Measurements from ENCODE around the gene PTGR1.

PTGR1 gene

DNA sequence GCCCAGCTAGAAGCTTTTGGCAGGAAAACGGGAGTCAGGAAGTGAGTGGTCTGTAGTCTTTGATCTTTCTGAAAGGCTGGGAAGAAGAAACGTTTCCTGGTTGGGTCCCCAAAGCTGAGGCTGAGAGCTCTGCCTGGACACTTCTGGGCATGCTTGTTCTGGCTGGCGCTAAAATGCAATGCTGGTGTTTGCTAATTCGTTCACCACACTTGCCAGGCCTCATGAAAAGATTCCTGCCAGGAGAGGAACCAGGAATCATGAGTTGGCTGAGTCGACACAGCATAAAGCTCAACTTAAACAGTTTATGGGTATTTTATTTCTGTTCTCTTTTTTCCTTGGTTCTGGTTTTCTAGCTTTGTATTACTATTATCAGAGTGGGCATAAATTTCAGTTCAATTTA is 10.7 kb upstream of the PTGR1 start:
- Histone ChIP-seq H3K9ac (ENCODE audit: low read length) (no peak overlapping the region), H3K4me1 (ENCODE audit: insufficient read depth, low read length) (no peaks in the 10 kb centered on the region), H3K36me3 (ENCODE audit: insufficient read depth, low read length) (no peaks in the 10 kb centered on the region), H3K4me3 (ENCODE audit: low read depth in 1 of 2, low read length in 2 of 2) (no peak overlapping the region), H3K27me3 (ENCODE audit: control insufficient read depth in 1 of 2, insufficient read depth in 2 of 2, low read length in 2 of 2) (no peaks in the 10 kb centered on the region), H3K9me3 (ENCODE audit: low read length) (no peaks in the 10 kb centered on the region), H3K27ac (ENCODE audit: low read depth, low read length) (no peak overlapping the region)

DNA sequence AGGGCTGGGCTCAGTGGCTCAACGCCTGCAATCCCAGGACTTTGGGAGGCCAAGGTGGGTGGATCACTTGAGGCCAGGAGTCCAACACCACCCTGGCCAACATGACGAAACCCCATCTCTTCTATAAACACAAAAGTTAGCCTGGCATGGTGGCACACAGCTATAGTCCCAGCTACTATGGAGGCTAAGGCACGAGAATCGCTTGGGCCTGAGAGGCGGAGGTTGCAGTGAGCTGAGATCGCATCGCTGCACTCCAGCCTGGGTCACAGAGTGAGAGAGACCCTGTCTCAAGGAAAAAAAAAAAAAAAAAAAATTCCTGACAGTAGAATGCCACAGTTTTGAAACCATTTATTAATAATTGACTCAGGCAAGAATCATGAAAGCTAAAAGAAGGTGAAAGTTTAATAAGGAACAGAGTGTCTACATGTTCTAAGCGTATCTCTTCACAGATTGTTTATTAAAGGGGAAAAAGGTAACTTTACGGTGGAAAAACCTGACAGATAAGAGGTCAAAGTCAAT is 5.7 kb upstream of the PTGR1 start:
- H3K27me3 ChIP-seq (ENCODE audit: control insufficient read depth in 1 of 2, insufficient read depth in 2 of 2, low read length in 2 of 2) = no peaks in the 10 kb centered on the region
- no peak overlapping the region for H3K27ac ChIP-seq (ENCODE audit: low read depth, low read length)
- H3K9ac ChIP-seq (ENCODE audit: low read length) = no peak overlapping the region
- H3K9me3 ChIP-seq (ENCODE audit: low read length) = no peaks in the 10 kb centered on the region
- no peaks in the 10 kb centered on the region for H3K4me1 ChIP-seq (ENCODE audit: insufficient read depth, low read length)
- no peak overlapping the region for H3K4me3 ChIP-seq (ENCODE audit: low read depth in 1 of 2, low read length in 2 of 2)
- H3K36me3 ChIP-seq (ENCODE audit: insufficient read depth, low read length) = no peaks in the 10 kb centered on the region

DNA sequence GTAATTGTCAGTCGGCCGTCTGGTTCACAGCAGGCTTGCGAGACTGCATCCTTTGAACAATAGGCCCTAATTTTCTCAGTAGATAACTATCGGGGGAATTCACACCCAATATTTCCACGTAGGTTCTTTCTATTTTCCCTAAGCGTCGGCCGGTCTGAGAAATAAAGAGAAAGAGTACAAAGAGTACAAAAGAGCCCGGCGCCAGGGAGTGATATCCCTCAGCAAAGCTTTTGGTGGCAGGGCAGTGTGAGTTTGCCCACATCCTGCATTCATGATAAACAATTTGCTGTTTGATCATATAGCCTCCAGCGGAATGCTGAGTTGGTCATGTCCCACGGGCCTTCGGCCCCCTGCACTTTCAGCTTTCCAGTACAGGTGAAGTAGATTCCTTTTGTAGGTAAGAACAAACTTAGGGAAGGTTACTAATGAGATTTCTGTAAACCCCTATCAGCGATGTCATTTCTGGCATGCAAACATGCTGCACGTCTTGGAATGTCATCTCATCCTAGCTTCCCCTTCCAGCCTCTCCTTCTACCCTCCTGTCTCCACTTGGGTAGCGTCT is 4.7 kb upstream of the PTGR1 start:
- Histone ChIP-seq H3K36me3 (ENCODE audit: insufficient read depth, low read length) (no peaks in the 10 kb centered on the region), H3K4me3 (ENCODE audit: low read depth in 1 of 2, low read length in 2 of 2) (no peak overlapping the region), H3K9me3 (ENCODE audit: low read length) (no peaks in the 10 kb centered on the region), H3K9ac (ENCODE audit: low read length) (no peak overlapping the region), H3K27me3 (ENCODE audit: control insufficient read depth in 1 of 2, insufficient read depth in 2 of 2, low read length in 2 of 2) (no peaks in the 10 kb centered on the region), H3K4me1 (ENCODE audit: insufficient read depth, low read length) (no peaks in the 10 kb centered on the region), H3K27ac (ENCODE audit: low read depth, low read length) (no peak overlapping the region)

DNA sequence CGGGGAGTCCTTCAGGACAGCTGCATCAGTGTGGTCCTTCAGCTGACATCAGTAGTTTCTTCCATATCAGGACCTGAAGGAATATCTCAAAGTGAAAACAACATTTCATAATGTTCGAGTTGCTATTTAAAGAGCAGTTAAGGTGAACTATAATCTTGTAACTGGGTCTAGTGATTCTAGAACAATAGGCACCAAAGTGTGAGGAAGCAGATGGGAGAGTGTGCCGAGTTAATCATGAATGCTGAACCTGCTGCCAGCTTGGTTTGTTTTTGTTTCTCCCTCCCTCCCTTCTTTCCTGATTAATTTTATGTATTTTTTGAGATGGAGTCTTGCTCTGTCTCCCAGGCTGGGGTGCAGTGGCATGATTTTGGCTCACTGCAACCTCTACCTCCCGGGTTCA is 3.6 kb upstream of the PTGR1 start:
- H3K27me3 ChIP-seq (ENCODE audit: control insufficient read depth in 1 of 2, insufficient read depth in 2 of 2, low read length in 2 of 2) = no peaks in the 10 kb centered on the region
- H3K4me1 ChIP-seq (ENCODE audit: insufficient read depth, low read length) = no peaks in the 10 kb centered on the region
- H3K4me3 ChIP-seq (ENCODE audit: low read depth in 1 of 2, low read length in 2 of 2) = no peak overlapping the region
- H3K9me3 ChIP-seq (ENCODE audit: low read length) = no peaks in the 10 kb centered on the region
- H3K27ac ChIP-seq (ENCODE audit: low read depth, low read length) = no peak overlapping the region
- no peak overlapping the region for H3K9ac ChIP-seq (ENCODE audit: low read length)
- no peaks in the 10 kb centered on the region for H3K36me3 ChIP-seq (ENCODE audit: insufficient read depth, low read length)

DNA sequence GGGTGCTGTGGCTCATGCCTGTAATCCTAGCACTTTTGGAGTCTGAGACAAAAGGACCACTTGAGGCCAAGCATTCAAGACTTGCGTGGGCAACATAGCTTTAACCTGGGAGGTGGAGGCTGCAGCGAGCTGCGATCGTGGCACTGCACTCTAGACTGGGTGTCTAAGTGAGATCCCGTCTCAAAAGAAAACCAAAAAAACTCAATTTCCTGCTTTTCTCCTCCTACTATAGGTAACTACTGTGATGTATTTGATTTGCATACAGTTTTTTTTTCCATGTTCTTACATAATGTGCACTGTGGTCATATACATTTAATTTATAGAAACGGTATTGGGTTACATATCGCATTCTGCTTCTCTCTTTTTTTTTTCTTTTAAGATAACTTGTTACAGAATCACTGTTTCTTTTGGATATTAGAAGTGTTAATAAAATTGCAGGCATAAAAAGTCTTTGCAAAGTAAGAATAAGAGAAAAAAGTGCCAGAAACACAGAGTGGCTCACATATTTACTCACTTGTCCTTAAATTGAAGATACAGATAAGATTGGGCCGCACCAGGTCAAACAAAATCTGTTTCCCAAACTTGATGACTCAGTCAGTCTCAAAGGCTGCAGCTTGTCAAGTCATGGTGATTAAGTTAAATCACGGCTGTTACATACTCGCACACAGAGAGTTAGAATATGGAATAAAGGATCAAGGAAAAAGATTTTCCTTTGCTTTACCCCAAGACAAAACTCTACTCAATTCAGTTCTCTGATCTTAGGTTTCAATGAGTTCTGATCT is 2.0 kb upstream of the PTGR1 start:
- peaks cover 4% of the 10 kb centered on the region for H3K4me1 ChIP-seq (ENCODE audit: insufficient read depth, low read length)
- H3K36me3 ChIP-seq (ENCODE audit: insufficient read depth, low read length) = no peaks in the 10 kb centered on the region
- H3K27ac ChIP-seq (ENCODE audit: low read depth, low read length) = no peak overlapping the region
- no peaks in the 10 kb centered on the region for H3K27me3 ChIP-seq (ENCODE audit: control insufficient read depth in 1 of 2, insufficient read depth in 2 of 2, low read length in 2 of 2)
- no peak overlapping the region for H3K4me3 ChIP-seq (ENCODE audit: low read depth in 1 of 2, low read length in 2 of 2)
- no peaks in the 10 kb centered on the region for H3K9me3 ChIP-seq (ENCODE audit: low read length)
- no peak overlapping the region for H3K9ac ChIP-seq (ENCODE audit: low read length)

DNA sequence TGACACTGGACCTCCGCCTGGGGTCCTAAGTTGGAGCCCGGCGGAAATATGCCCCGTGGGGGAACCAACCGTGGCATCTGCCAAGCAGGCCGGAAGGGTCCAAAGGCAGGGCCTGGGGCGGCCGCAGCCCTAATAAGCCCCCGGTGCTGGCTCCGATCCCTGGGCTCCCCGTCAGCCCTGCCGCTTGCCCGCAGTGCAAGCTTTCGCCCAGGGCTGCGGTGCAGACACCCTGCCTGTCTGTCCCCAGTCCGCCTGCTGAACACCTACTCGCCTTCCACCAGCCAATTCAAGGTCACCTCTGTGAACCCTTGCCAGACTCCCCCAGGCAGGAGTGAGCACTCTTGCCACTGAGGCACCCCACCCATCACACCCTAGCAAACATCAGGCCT is 502 bp upstream of the PTGR1 start:
- peak overlapping the region; percentile 89 for H3K27ac ChIP-seq (ENCODE audit: low read depth, low read length)
- H3K9me3 ChIP-seq (ENCODE audit: low read length) = no peaks in the 10 kb centered on the region
- peaks cover 5% of the 10 kb centered on the region for H3K36me3 ChIP-seq (ENCODE audit: insufficient read depth, low read length)
- peak overlapping the region; percentile 82 for H3K9ac ChIP-seq (ENCODE audit: low read length)
- peaks cover 4% of the 10 kb centered on the region for H3K4me1 ChIP-seq (ENCODE audit: insufficient read depth, low read length)
- H3K27me3 ChIP-seq (ENCODE audit: control insufficient read depth in 1 of 2, insufficient read depth in 2 of 2, low read length in 2 of 2) = no peaks in the 10 kb centered on the region
- peak overlapping the region; percentile 74 to 85 for H3K4me3 ChIP-seq (ENCODE audit: low read depth in 1 of 2, low read length in 2 of 2)

DNA sequence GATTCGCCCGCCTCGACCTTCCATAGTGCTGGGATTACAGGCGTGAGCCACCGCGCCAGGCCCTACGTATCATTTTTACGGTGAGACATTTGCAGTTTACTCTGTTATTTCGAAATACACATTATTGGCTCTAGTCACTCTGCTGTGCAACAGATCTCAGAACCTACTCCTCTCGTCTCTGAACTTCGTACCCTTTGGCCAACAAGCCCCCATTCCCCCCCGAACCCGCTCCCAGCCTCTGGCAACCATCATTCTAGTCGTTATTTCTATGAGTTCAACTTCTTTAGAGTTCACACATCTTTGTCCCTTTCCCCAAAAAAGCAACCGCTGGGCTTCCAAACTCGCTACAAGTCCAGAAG is 735 bp downstream of the PTGR1 start:
- Histone ChIP-seq H3K9me3 (ENCODE audit: low read length) (no peaks in the 10 kb centered on the region), H3K4me3 (ENCODE audit: low read depth in 1 of 2, low read length in 2 of 2) (peak overlapping the region; percentile 74 to 85), H3K9ac (ENCODE audit: low read length) (peak overlapping the region; percentile 82), H3K27me3 (ENCODE audit: control insufficient read depth in 1 of 2, insufficient read depth in 2 of 2, low read length in 2 of 2) (no peaks in the 10 kb centered on the region), H3K36me3 (ENCODE audit: insufficient read depth, low read length) (peaks cover 10% of the 10 kb centered on the region), H3K27ac (ENCODE audit: low read depth, low read length) (peak overlapping the region; percentile 89), H3K4me1 (ENCODE audit: insufficient read depth, low read length) (peaks cover 4% of the 10 kb centered on the region)

DNA sequence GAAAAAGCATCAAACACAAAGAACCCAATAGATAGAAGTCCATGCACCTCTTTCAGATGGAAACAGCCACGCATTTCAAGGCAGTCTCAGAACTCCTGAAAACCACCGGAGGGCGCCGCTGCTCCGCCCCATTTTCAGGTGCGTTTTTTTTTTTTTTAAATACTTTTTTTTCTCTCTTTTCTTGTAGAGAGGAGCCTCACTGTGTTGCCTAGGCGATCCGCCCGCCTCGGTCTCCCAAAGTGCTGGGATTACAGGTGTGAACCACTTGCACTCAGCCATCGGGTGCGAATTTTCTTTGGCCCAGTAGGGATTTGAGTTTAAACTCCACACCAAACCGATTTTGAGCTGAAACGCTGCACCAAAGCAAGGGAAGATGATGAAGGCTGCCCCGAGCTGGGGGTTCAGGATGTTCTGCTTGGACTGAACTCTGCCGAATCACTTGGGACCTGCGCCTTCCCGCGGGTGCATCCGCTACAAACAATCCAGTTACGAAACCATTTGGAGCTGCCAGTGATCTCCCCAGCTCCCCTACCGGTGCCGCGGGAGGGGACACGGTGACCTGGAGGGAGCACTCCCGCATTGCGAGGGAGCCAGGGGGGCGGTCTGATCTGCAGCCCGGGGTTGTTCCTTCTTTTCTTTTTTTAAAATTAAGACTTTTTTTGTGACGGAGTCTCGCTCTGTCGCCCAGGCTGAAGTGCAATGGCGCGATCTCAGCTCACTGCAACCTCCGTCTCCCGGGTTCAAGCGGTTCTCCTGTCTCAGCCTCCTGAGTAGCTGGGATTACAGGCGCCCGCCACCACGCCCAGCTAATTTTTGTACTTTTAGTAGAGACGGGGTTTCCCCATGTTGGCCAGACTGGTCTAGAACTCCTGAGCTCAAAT is 1.4 kb downstream of the PTGR1 start:
- H3K9me3 ChIP-seq (ENCODE audit: low read length) = no peaks in the 10 kb centered on the region
- H3K4me1 ChIP-seq (ENCODE audit: insufficient read depth, low read length) = peaks cover 4% of the 10 kb centered on the region
- H3K36me3 ChIP-seq (ENCODE audit: insufficient read depth, low read length) = peaks cover 10% of the 10 kb centered on the region
- H3K27me3 ChIP-seq (ENCODE audit: control insufficient read depth in 1 of 2, insufficient read depth in 2 of 2, low read length in 2 of 2) = no peaks in the 10 kb centered on the region
- H3K4me3 ChIP-seq (ENCODE audit: low read depth in 1 of 2, low read length in 2 of 2) = peak overlapping the region; percentile 74 to 85
- peak overlapping the region; percentile 82 for H3K9ac ChIP-seq (ENCODE audit: low read length)
- peak overlapping the region; percentile 89 for H3K27ac ChIP-seq (ENCODE audit: low read depth, low read length)

DNA sequence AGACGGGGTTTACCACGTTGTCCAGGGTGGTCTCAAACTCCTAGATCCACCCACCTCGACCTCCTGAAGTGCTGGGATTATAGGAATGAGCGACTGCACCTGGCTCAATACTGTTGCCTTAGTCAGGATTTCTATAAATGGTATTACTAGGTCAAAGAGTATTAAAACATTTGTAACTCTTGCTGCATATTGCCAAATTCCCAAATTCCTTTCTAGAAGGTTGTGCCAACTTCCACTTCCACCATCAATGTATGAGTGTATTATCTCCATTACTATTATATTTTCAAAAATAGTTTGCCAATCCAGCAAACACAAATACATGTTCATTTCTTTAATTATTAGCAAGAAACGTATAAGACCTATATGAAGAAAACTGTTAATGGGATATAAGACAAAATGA is 10.6 kb downstream of the PTGR1 start:
- Histone ChIP-seq H3K4me1 (ENCODE audit: insufficient read depth, low read length) (no peaks in the 10 kb centered on the region), H3K36me3 (ENCODE audit: insufficient read depth, low read length) (peaks cover 20% of the 10 kb centered on the region), H3K9me3 (ENCODE audit: low read length) (no peaks in the 10 kb centered on the region), H3K4me3 (ENCODE audit: low read depth in 1 of 2, low read length in 2 of 2) (no peak overlapping the region), H3K9ac (ENCODE audit: low read length) (no peak overlapping the region), H3K27ac (ENCODE audit: low read depth, low read length) (no peak overlapping the region), H3K27me3 (ENCODE audit: control insufficient read depth in 1 of 2, insufficient read depth in 2 of 2, low read length in 2 of 2) (no peaks in the 10 kb centered on the region)

DNA sequence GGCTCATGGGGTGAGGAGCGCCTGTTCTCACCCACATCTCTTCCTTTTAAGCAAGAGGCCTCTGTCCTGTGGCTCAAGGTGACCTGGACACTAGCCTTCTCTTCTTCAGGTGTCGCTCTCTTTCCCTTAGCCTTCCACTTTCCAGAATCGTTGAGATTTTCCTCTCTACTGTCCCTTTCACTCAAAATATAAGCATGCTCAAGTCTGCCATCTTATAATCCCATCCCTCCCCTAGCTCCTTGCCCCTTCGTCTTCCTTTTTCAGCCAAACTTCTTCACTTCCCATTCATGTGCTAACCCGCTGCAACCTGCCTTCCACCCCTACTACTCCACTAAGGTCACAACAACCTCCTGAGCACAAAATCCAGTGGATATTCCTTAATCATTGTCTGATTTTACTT is 13.1 kb downstream of the PTGR1 start:
- H3K4me3 ChIP-seq (ENCODE audit: low read depth in 1 of 2, low read length in 2 of 2) = no peak overlapping the region
- H3K27ac ChIP-seq (ENCODE audit: low read depth, low read length) = no peak overlapping the region
- H3K4me1 ChIP-seq (ENCODE audit: insufficient read depth, low read length) = no peaks in the 10 kb centered on the region
- H3K27me3 ChIP-seq (ENCODE audit: control insufficient read depth in 1 of 2, insufficient read depth in 2 of 2, low read length in 2 of 2) = no peaks in the 10 kb centered on the region
- no peaks in the 10 kb centered on the region for H3K9me3 ChIP-seq (ENCODE audit: low read length)
- H3K36me3 ChIP-seq (ENCODE audit: insufficient read depth, low read length) = peaks cover 36% of the 10 kb centered on the region
- H3K9ac ChIP-seq (ENCODE audit: low read length) = no peak overlapping the region

DNA sequence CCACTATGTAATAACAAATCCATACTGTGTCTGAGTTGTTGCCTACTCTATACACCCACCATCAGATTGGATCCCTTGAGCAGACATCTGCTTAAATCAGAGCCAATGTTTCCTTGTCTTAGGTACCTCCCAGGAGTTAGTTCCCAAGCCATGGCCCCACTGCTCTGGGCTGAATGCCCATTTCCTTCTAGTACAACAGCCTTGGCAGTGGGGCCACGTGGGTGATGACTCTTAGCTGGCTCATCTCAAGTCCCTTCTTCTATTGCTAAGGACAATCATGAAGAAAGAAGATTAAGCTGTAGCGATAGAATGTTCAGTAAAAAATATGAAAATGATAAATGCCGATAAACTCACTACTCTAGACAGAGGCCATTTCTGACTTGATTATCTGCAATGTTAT is 16.6 kb downstream of the PTGR1 start:
- H3K9me3 ChIP-seq (ENCODE audit: low read length) = no peaks in the 10 kb centered on the region
- no peaks in the 10 kb centered on the region for H3K4me1 ChIP-seq (ENCODE audit: insufficient read depth, low read length)
- no peaks in the 10 kb centered on the region for H3K27me3 ChIP-seq (ENCODE audit: control insufficient read depth in 1 of 2, insufficient read depth in 2 of 2, low read length in 2 of 2)
- no peak overlapping the region for H3K4me3 ChIP-seq (ENCODE audit: low read depth in 1 of 2, low read length in 2 of 2)
- H3K27ac ChIP-seq (ENCODE audit: low read depth, low read length) = no peak overlapping the region
- no peak overlapping the region for H3K9ac ChIP-seq (ENCODE audit: low read length)
- H3K36me3 ChIP-seq (ENCODE audit: insufficient read depth, low read length) = peaks cover 53% of the 10 kb centered on the region

Data from muscle layer of colon (tissue), 2 donors.